Measurements from ENCODE around the gene GPR132. TPM values are rescaled to one million over a fixed set of nuclear protein-coding genes. Genes with fewer than 3 reads are reported as not detected.

The GPR132 gene
- total and polyA plus RNA-seq, 2 donors (not counting 1 experiment from before 2014, with no cell fraction given), result 38.6 to 54.5 TPM

Small RNA genes within 50 kb of the gene (small RNA-seq; reads per million reads assigned to genes)
- gene AL512356.2 (ENCODE audit: insufficient read length, low read depth, low replicate concordance), result not detected

Other genes with a start within 250 kb of the GPR132 start
- gene CEP170B, start 200.2 kb downstream of the GPR132 start, total RNA-seq, result 0.56 and 0.59 TPM in 2 replicates
- gene CEP170B, start 200.2 kb downstream of the GPR132 start, polyA plus RNA-seq, result 0.16 and 0.37 TPM in 2 replicates
- gene PLD4, start 140.6 kb downstream of the GPR132 start, total RNA-seq, result 49.9 and 51.0 TPM in 2 replicates
- 79.7 and 91.2 TPM in 2 replicates for gene PLD4, start 140.6 kb downstream of the GPR132 start, polyA plus RNA-seq
- gene AHNAK2, start 87.1 kb downstream of the GPR132 start, total RNA-seq, result not detected in 2 replicates
- gene AHNAK2, start 87.1 kb downstream of the GPR132 start, polyA plus RNA-seq, result not detected in 2 replicates
- gene CLBA1, start 79.6 kb downstream of the GPR132 start, total RNA-seq, result 5.3 and 5.5 TPM in 2 replicates
- gene CLBA1, start 79.6 kb downstream of the GPR132 start, polyA plus RNA-seq, result 0.63 and 1.3 TPM in 2 replicates
- 10.7 and 11.7 TPM in 2 replicates for gene CDCA4, start 44.3 kb downstream of the GPR132 start, total RNA-seq
- 6.3 and 7.2 TPM in 2 replicates for gene CDCA4, start 44.3 kb downstream of the GPR132 start, polyA plus RNA-seq
- 0.34 and 0.41 TPM in 2 replicates for gene JAG2, start 103.3 kb upstream of the GPR132 start, total RNA-seq
- 0.27 and 0.66 TPM in 2 replicates for gene JAG2, start 103.3 kb upstream of the GPR132 start, polyA plus RNA-seq
- gene NUDT14, start 115.9 kb upstream of the GPR132 start, total RNA-seq, result 28.9 and 31.6 TPM in 2 replicates
- gene NUDT14, start 115.9 kb upstream of the GPR132 start, polyA plus RNA-seq, result 17.4 and 20.6 TPM in 2 replicates
- gene BTBD6, start 183.1 kb upstream of the GPR132 start, total RNA-seq, result 33.5 and 36.1 TPM in 2 replicates
- gene BTBD6, start 183.1 kb upstream of the GPR132 start, polyA plus RNA-seq, result 33.4 and 38.8 TPM in 2 replicates
- 55.8 and 61.5 TPM in 2 replicates for gene BRF1, start 235.6 kb upstream of the GPR132 start, total RNA-seq
- 24.5 and 36.0 TPM in 2 replicates for gene BRF1, start 235.6 kb upstream of the GPR132 start, polyA plus RNA-seq
- gene PACS2, start 249.3 kb upstream of the GPR132 start, total RNA-seq, result 70.7 and 71.8 TPM in 2 replicates
- 60.6 and 65.6 TPM in 2 replicates for gene PACS2, start 249.3 kb upstream of the GPR132 start, polyA plus RNA-seq